ENCODE data around the gene ACSL3.
"Not testable (repeated sequence)": the region's sequence is repeated elsewhere in the genome, so short reads cannot be mapped to it uniquely, and the experiment has no call there.

Gene ACSL3

GRCh38 chr2:222978850-222979249 lies 118.0 kb downstream of the ACSL3 start:
- peak; percentile 35 for DNase-seq

GRCh38 chr2:222979484-222979883 lies 118.6 kb downstream of the ACSL3 start:
- no peak for DNase-seq

GRCh38 chr2:222982010-222982908 lies 121.4 kb downstream of the ACSL3 start:
- peak; percentile 94 for DNase-seq

- no peak for DNase-seq
Measured at GRCh38 chr2:222982909-222983265, 122.1 kb downstream of the ACSL3 start.

- DNase-seq, result peak; percentile 33
Measured at GRCh38 chr2:222984908-222985307, 124.1 kb downstream of the ACSL3 start.

- DNase-seq, result no peak
Measured at GRCh38 chr2:222989431-222989830, 128.6 kb downstream of the ACSL3 start.

GRCh38 chr2:222990206-222990605 lies 129.4 kb downstream of the ACSL3 start:
- not testable (repeated sequence) for DNase-seq

- DNase-seq, result no peak
Measured at GRCh38 chr2:222992137-222992536, 131.3 kb downstream of the ACSL3 start.
